Calu3 (cell line): ENCODE results near the gene NUDT12. TPM values are rescaled to one million over a fixed set of nuclear protein-coding genes. Genes with fewer than 3 reads are reported as not detected.

Experiments used
- Bru-seq: library from RNA; stranded (reverse); fragments of 400-500 nt; gene quantifications from one replicate; lab custom pipeline; 2021; lab: Mats Ljungman, UMichigan
- BruChase-seq, 2 experiments: library from RNA; stranded (reverse); fragments of 400-500 nt; gene quantifications; one replicate each; lab custom pipeline; 2021; lab: Mats Ljungman, UMichigan
- BruUV-seq: library from RNA; stranded (reverse); fragments of 400-500 nt; replicated peaks from 2 replicates; lab custom pipeline; 2021; lab: Mats Ljungman, UMichigan
- CTCF ChIA-PET: fragments of 300-600 bp; sonication (Branson Sonifier 250); formaldehyde crosslinking; loops from one replicate; lab custom pipeline; 2022; ENCODE audit warnings: antibody characterized with exemption; lab: Charles Lee
- DNase-seq: peaks from one replicate; pipeline ENCODE4 v3.0.0; 2022
- H3K27ac Mint-ChIP-seq: one replicate; pipeline ENCODE4 v1.8.0; 2022; ENCODE audit warnings: mixed read lengths; ENCODE audit not compliant: unreplicated experiment
- H3K27me3 Mint-ChIP-seq: one replicate; pipeline ENCODE4 v1.8.0; 2022; ENCODE audit warnings: mixed read lengths; ENCODE audit not compliant: unreplicated experiment
- H3K36me3 Mint-ChIP-seq: one replicate; pipeline ENCODE4 v1.8.0; 2022; ENCODE audit warnings: mild to moderate bottlenecking, moderate library complexity, mixed read lengths; ENCODE audit not compliant: insufficient read depth, unreplicated experiment
- H3K4me1 Mint-ChIP-seq: one replicate; pipeline ENCODE4 v1.8.0; 2022; ENCODE audit warnings: mild to moderate bottlenecking, low read depth, mixed read lengths; ENCODE audit not compliant: unreplicated experiment
- H3K4me3 Mint-ChIP-seq: one replicate; pipeline ENCODE4 v1.8.0; 2022; ENCODE audit warnings: mild to moderate bottlenecking, low read depth, moderate library complexity, mixed read lengths; ENCODE audit not compliant: unreplicated experiment
- H3K9me3 Mint-ChIP-seq: one replicate; pipeline ENCODE4 v1.8.0; 2022; ENCODE audit warnings: low read depth, mixed read lengths; ENCODE audit not compliant: unreplicated experiment
- intact Hi-C: fragments of 100-400 bp; cut with micrococcal nuclease; formaldehyde crosslinking; loops from one replicate; pipeline ENCODE4 v1.10.0; 2022; ENCODE audit not compliant: unreplicated experiment
- long read RNA-seq: library from polyadenylated mRNA; stranded (forward); transcript quantifications from one replicate; pipeline ENCODE4 v2.0.0, GENCODE V29; 2022
- total RNA-seq: library from RNA; stranded (reverse); gene quantifications from 2 replicates; pipeline ENCODE4 v1.2.3, GENCODE V29; 2022
- TF ChIP-seq, protein P1 (sequence below): fragments of 200-600 bp; IDR thresholded peaks from one replicate; pipeline ENCODE4 v1.8.0; 2022; ENCODE audit warnings: antibody characterized with exemption; ENCODE audit not compliant: unreplicated experiment

NUDT12 gene
- total RNA-seq (19.5 and 28.5 TPM in 2 replicates), Bru-seq, nascent RNA (percentile 85 among the genes with signal in this experiment), BruChase-seq, experiment 1, labeled RNA remaining after a 6-hour chase (percentile 76 among the genes with signal in this experiment), BruChase-seq, experiment 2, labeled RNA remaining after a 2-hour chase (percentile 87 among the genes with signal in this experiment)
- long read RNA-seq, transcript NUDT12-201 (7 exons, 3,492 nt), result major isoform, 15 of 33 reads
- long read RNA-seq, transcript NUDT12-202 (7 exons, 1,781 nt), result minor isoform, 5 of 33 reads
- long read RNA-seq, partial matches to known transcripts, result 3 of 33 reads
- long read RNA-seq, other reads (novel, unspliced or antisense), result 9 of 33 reads

DNA sequence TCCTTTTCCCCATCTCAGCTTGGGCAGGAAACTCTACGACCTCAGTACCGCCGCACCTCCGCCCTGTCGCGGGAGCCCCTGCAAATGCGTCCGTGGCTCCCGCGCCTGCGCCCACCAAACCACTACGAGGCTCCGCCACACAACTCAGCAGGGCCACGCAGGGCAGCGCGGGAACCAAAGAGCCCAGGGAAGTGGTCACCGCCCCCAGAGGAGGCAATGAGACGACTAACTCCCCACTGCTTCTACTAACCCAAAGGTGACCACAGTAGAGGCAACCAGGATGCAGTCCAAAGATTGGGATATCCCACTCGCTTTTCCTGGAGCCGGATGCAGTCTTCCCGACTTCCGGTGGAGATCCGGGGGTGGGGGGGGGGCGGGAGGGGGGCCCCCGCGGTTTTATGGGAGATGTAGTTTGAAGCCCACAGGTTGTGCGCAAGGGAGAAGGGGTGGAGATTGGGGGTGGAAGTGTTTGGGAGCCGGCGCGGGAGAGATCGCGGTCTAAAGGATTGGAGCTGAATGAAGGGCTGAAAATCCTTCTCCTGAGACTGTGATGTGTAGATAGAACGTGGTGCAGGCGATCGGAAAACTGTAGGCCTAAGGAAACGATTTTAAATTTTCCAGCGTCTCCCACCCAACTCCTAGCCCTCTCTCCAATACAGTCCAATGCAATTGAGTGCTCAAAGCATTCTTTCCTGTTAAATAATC, at the start of gene NUDT12:
NUDT12 (minus strand) TSS at position 337 of the 705 bp plus-strand sequence. CDS start 2,541 bp downstream, outside the sequence.
- no TSS peak for BruUV-seq
- intact Hi-C loops, result no loop called here
- CTCF ChIA-PET, result interaction anchor here (1.1 kb wide), 1 partner anchor 8 kb away, joined by 3 read pairs; no protein-coding TSS in a partner anchor
- Mint-ChIP-seq H3K4me3 (peak within 1 kb of the TSS; percentile 98), H3K27ac (peak within 1 kb of the TSS; percentile 86), H3K27me3 (no peaks in the 10 kb centered on the region), H3K36me3 (peaks cover 28% of the 10 kb centered on the region), H3K9me3 (no peaks in the 10 kb centered on the region), H3K4me1 (peaks cover 37% of the 10 kb centered on the region)
- peak; percentile 74 for DNase-seq
- TF ChIP-seq, protein P1, sequence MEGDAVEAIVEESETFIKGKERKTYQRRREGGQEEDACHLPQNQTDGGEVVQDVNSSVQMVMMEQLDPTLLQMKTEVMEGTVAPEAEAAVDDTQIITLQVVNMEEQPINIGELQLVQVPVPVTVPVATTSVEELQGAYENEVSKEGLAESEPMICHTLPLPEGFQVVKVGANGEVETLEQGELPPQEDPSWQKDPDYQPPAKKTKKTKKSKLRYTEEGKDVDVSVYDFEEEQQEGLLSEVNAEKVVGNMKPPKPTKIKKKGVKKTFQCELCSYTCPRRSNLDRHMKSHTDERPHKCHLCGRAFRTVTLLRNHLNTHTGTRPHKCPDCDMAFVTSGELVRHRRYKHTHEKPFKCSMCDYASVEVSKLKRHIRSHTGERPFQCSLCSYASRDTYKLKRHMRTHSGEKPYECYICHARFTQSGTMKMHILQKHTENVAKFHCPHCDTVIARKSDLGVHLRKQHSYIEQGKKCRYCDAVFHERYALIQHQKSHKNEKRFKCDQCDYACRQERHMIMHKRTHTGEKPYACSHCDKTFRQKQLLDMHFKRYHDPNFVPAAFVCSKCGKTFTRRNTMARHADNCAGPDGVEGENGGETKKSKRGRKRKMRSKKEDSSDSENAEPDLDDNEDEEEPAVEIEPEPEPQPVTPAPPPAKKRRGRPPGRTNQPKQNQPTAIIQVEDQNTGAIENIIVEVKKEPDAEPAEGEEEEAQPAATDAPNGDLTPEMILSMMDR, result no peak

DNA sequence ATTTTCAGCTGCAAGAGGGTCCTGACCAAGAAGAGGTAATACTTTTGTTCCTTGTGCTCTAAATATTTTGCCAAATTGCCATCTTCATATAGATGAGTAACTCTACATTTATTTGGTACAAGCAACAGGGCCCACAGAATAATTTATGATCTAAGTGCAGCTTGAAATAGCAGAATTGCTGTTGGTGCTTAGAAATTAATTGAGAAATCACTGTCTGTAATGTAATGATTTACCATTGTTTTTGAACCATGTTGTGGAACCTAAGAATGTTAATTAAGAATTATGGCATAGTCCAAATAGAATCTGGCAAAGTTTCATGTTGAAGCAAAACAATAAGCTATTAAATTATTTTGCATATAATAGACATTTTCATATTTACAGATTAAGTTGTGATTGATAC, 44.8 kb upstream of the NUDT12 start:
- Mint-ChIP-seq H3K27ac (no peak overlapping the region), H3K4me1 (no peaks in the 10 kb centered on the region), H3K9me3 (peaks cover 2% of the 10 kb centered on the region), H3K27me3 (no peaks in the 10 kb centered on the region), H3K36me3 (no peaks in the 10 kb centered on the region), H3K4me3 (no peak overlapping the region)
- DNase-seq, result no peak
- TF ChIP-seq, protein P1, result no peak
- CTCF ChIA-PET, result no interaction called here
- intact Hi-C loops, result no loop called here
- no TSS peak for BruUV-seq

DNA sequence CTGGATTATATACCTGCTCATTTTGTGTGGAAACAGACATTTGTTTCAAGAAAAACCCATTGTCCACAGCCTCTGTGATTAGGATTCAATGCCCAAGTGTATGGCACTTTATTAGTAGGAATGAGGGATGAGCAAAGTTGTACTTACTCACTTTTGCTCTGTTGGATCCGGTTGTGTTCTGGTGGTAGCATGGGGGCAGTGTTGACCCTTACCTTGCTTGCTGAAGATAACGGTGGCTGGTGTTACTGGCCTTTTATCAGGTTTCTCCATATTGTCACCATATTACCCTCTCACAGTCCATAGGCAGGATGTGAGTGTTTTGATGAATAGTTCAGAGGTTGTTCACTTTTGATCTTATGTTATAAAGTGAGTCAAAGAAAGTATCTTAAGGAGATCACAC, 42.7 kb upstream of the NUDT12 start:
- no TSS peak for BruUV-seq
- intact Hi-C loops, result no loop called here
- no peak overlapping the region for H3K4me3 Mint-ChIP-seq
- H3K36me3 Mint-ChIP-seq, result no peaks in the 10 kb centered on the region
- TF ChIP-seq, protein P1, result no peak
- H3K27ac Mint-ChIP-seq, result no peak overlapping the region
- no peaks in the 10 kb centered on the region for H3K27me3 Mint-ChIP-seq
- no peaks in the 10 kb centered on the region for H3K4me1 Mint-ChIP-seq
- H3K9me3 Mint-ChIP-seq, result no peaks in the 10 kb centered on the region
- CTCF ChIA-PET, result no interaction called here
- no peak for DNase-seq

DNA sequence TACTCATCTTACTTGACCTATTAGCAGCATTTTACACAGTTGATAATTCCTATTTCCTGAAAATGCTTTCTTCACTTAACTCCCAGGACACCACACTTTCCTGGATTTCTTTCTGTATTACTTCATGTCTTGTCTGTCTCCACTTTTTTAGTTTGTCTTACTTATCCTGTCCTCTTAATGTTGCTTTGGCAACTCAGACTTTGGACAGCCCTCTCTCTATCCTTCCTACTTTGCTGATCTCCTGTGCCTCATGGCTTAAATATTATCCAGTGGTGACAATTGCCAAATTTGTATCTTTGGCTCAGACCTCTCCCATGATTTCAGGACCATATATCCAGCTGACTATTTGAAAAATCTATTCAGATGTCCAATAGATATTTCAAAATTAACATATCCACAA, 39.8 kb upstream of the NUDT12 start:
- Mint-ChIP-seq H3K4me1 (no peaks in the 10 kb centered on the region), H3K27ac (no peak overlapping the region), H3K27me3 (no peaks in the 10 kb centered on the region), H3K9me3 (no peaks in the 10 kb centered on the region), H3K36me3 (no peaks in the 10 kb centered on the region), H3K4me3 (no peak overlapping the region)
- no peak for DNase-seq
- TF ChIP-seq, protein P1, result no peak
- CTCF ChIA-PET, result no interaction called here
- intact Hi-C loops, result no loop called here
- BruUV-seq, result no TSS peak
